Common myeloid progenitor, CD34-positive (primary cell): Measurements from ENCODE around the gene DDX41.
A peak's percentile ranks its signal among the peaks of the same experiment; 100 is the strongest.

Experiments
- CTCF ChIA-PET: fragments of 350-600 bp; sonication (Branson Sonifier 250); formaldehyde crosslinking; loops from one replicate; lab custom pipeline; 2021; ENCODE audit warnings: antibody characterized with exemption; lab: Charles Lee
- POLR2A ChIA-PET: fragments of 350-600 bp; sonication (Branson Sonifier 250); formaldehyde crosslinking; loops from one replicate; lab custom pipeline; 2021; ENCODE audit warnings: antibody characterized with exemption; lab: Charles Lee
- DNase-seq, 3 donors: peaks; one replicate each; pipeline versions ENCODE4 v3.0.0 to v3.0.0-alpha.2; 2013
- H3K27ac ChIP-seq, 2 experiments: 1 replicate in 1 of 2; 2 replicates in 1 of 2; pipeline ENCODE4 v1.7.0; 2013; ENCODE audit warnings: inconsistent platforms in 2 of 2, low read length in 2 of 2, mild to moderate bottlenecking in 2 of 2, low read depth in 1 of 2, moderate library complexity in 1 of 2; ENCODE audit not compliant: severe bottlenecking in 2 of 2, insufficient read depth in 1 of 2, poor library complexity in 1 of 2
- H3K27me3 ChIP-seq, 5 experiments: replicated peaks in 2 of 5; 1 replicate in 3 of 5; 2 replicates in 2 of 5; pipeline versions ENCODE4 v1.6.1 to v1.7.0; 2013; ENCODE audit warnings: low read length in 4 of 5, mild to moderate bottlenecking in 2 of 5, moderate library complexity in 2 of 5, inconsistent platforms in 1 of 5; ENCODE audit not compliant: insufficient read depth in 5 of 5, control insufficient read depth in 4 of 5
- H3K36me3 ChIP-seq, 4 experiments: 1 replicate in 2 of 4; 2 replicates in 2 of 4; pipeline versions ENCODE4 v1.6.1 to v1.7.0; 2013; ENCODE audit warnings: low read length in 3 of 4, control low read depth in 1 of 4, mild to moderate bottlenecking in 1 of 4; ENCODE audit not compliant: control insufficient read depth in 4 of 4, insufficient read depth in 4 of 4
- H3K4me1 ChIP-seq, 4 experiments: 1 replicate in 3 of 4; 2 replicates in 1 of 4; pipeline versions ENCODE4 v1.6.1 to v1.7.1; 2013; ENCODE audit warnings: low read length in 3 of 4, mild to moderate bottlenecking in 3 of 4, control low read depth in 1 of 4, inconsistent platforms in 1 of 4, moderate library complexity in 1 of 4; ENCODE audit not compliant: control insufficient read depth in 4 of 4, insufficient read depth in 4 of 4; ENCODE audit errors: control extremely low read depth in 1 of 4
- H3K4me3 ChIP-seq, 7 experiments: 1 replicate in 4 of 7; 2 replicates in 3 of 7; pipeline versions ENCODE4 v1.5.1 to v1.7.0; 2013; ENCODE audit warnings: mild to moderate bottlenecking in 7 of 7, low read length in 6 of 7, moderate library complexity in 6 of 7, inconsistent platforms in 2 of 7, low read depth in 2 of 7, control low read depth in 1 of 7; ENCODE audit not compliant: insufficient read depth in 4 of 7, control insufficient read depth in 1 of 7; ENCODE audit errors: extremely low read depth in 1 of 7
- H3K9me3 ChIP-seq, 5 experiments: 1 replicate in 4 of 5; 2 replicates in 1 of 5; pipeline versions ENCODE4 v1.6.1 to v1.7.1; 2013; ENCODE audit warnings: low read length in 4 of 5, mild to moderate bottlenecking in 2 of 5, inconsistent platforms in 1 of 5, low read depth in 1 of 5, moderate library complexity in 1 of 5; ENCODE audit not compliant: control insufficient read depth in 4 of 5, insufficient read depth in 2 of 5; ENCODE audit errors: control extremely low read depth in 1 of 5
- WGBS: methylation state at CpG from one replicate; pipeline ENCODE4 v1.1.5; 2013; ENCODE audit not compliant: insufficient coverage; 5-methylcytosine and 5-hydroxymethylcytosine counted together

The DDX41 gene

GRCh38 chr5:177475563-177476427 lies 41.0 kb downstream of the DDX41 start:
- no peaks in the 10 kb centered on the region for H3K9me3 ChIP-seq
- H3K36me3 ChIP-seq: no peaks in the 10 kb centered on the region
- DNase-seq: no peak
- no peak overlapping the region for H3K4me3 ChIP-seq
- no peak overlapping the region for H3K27ac ChIP-seq
- POLR2A ChIA-PET: interaction anchor here (0.9 kb wide), 1 partner anchor 22 kb away, joined by 3 read pairs; the partner anchor contains the start of gene PDLIM7
- H3K27me3 ChIP-seq: no peaks in the 10 kb centered on the region
- WGBS: 70% methylated on average over 2 of the region's 11 CpGs
- CTCF ChIA-PET: interaction anchor here (1.1 to 7.0 kb wide), 7 partner anchors 10 to 25 kb away, joined by 3 to 62 read pairs (median 21); no protein-coding TSS in a partner anchor
- H3K4me1 ChIP-seq: peaks cover 0 to 60% (median 54%) of the 10 kb centered on the region in 4 experiments

DNA sequence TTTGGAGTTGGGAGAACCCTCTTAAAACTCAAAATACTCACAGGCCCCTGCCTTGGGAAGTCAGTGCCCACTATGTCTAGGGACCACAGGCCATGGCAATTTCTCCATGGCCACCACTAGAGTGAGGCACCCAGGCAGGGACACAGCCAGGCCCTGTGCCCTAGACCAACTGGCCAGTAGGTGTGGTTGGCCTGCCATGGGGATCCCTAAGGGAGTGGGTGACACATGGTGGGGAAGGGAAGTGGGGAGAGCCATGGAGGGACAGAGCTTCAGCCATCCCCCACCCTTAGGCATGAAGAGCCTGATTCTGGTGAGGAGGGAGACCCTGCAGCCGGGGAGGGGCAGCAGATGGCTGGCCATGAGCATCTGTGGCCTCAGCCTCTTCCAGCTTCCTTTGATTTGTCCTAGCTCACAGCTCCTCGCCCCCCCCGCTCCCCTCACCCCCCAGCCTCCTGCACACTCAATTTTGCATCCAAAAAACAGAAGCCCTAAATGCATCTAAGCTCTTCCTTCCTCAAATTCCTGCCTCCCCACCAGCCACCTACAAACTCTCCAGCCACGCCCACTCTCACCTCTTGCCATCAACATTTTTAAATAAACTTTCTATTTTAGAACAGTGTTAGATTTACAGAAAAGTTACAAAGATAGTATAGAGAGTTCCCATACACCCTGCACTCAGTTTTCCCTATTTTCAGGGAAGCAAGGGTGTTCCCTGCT lies 41.8 kb downstream of the DDX41 start:
- 26% methylated on average over 3 of the region's 4 CpGs for WGBS
- Histone ChIP-seq H3K4me3 (no peak overlapping the region), H3K36me3 (no peaks in the 10 kb centered on the region), H3K4me1 (peaks cover 0 to 57% (median 52%) of the 10 kb centered on the region in 4 experiments), H3K9me3 (no peaks in the 10 kb centered on the region), H3K27me3 (no peaks in the 10 kb centered on the region), H3K27ac (no peak overlapping the region)
- ChIA-PET CTCF (interaction anchor here (0.7 to 7.0 kb wide), 5 partner anchors 11 to 26 kb away, joined by 3 to 62 read pairs (median 40); no protein-coding TSS in a partner anchor), POLR2A (no interaction called here)
- DNase-seq: peak in 2 of 3 donors; percentile 47 to 54

DNA sequence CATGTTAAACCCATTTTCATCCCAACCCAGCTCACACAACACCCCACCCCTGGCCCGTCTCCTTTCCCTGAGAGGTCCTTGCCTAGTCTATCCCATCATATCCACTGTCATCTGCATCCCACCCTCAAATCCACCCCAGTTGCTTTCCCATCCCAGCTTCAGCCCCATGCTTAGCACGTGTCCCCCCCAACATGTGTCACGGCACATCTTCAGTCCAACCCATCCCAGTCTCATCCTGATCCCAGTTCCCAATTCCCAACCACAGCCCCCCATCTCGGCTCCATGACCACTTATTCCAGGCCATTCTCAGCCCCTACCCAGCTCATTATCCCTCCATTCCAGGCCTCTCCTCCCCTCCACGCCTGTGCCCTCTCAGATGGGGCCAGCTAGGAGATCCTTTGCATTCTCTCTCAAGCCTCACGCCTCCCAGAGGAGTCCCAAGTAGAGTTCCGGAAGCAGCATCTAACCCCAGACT lies 42.7 kb downstream of the DDX41 start:
- DNase-seq: no peak
- no peak overlapping the region for H3K27ac ChIP-seq
- peak overlapping the region in 1 of 7 experiments; percentile 76 for H3K4me3 ChIP-seq
- ChIA-PET CTCF (no interaction called here), POLR2A (no interaction called here)
- H3K9me3 ChIP-seq: no peaks in the 10 kb centered on the region
- no peaks in the 10 kb centered on the region for H3K36me3 ChIP-seq
- H3K4me1 ChIP-seq: peaks cover 0 to 48% (median 42%) of the 10 kb centered on the region in 4 experiments
- 90% methylated on average over 6 of the region's 7 CpGs for whole genome bisulfite sequencing
- H3K27me3 ChIP-seq: no peaks in the 10 kb centered on the region

GRCh38 chr5:177473443-177474001 lies 43.2 kb downstream of the DDX41 start, which contains the start of gene DBN1:
Gene DBN1 (minus strand): TSS chr5:177473634. CDS start chr5:177473521, 113 bp downstream.
- peaks cover 0 to 43% (median 38%) of the 10 kb centered on the region in 4 experiments for H3K4me1 ChIP-seq
- H3K4me3 ChIP-seq: peak within 1 kb of the TSS; percentile 15 to 76 (median 58)
- H3K9me3 ChIP-seq: no peaks in the 10 kb centered on the region
- ChIA-PET POLR2A (no interaction called here), CTCF (interaction anchor here (0.8 to 1.3 kb wide), 3 partner anchors 16 to 34 kb away, joined by 3 to 7 read pairs (median 3); no protein-coding TSS in a partner anchor)
- 3% methylated on average over 25 of the region's 69 CpGs for WGBS
- DNase-seq: peak in 1 of 3 donors; percentile 36
- peaks cover 0 to 2% (median under 1%) of the 10 kb centered on the region in 4 experiments for H3K36me3 ChIP-seq
- peak within 1 kb of the TSS in 1 of 2 experiments; percentile 5 for H3K27ac ChIP-seq
- H3K27me3 ChIP-seq: no peaks in the 10 kb centered on the region

- 3% methylated on average over 34 of the region's 93 CpGs for WGBS
- Histone ChIP-seq H3K4me1 (peaks cover 0 to 36% (median 32%) of the 10 kb centered on the region in 4 experiments), H3K36me3 (peaks cover 0 to 6% (median 2%) of the 10 kb centered on the region in 4 experiments), H3K9me3 (no peaks in the 10 kb centered on the region), H3K4me3 (peak overlapping the region in 6 of 7 experiments; percentile 36 to 76 (median 60)), H3K27ac (peak overlapping the region in 1 of 2 experiments; percentile 5), H3K27me3 (no peaks in the 10 kb centered on the region)
- ChIA-PET CTCF (interaction anchor here (0.7 to 1.9 kb wide), 9 partner anchors 9 to 164 kb away, joined by 3 to 12 read pairs (median 5); no protein-coding TSS in a partner anchor), POLR2A (interaction anchor here (1.4 kb wide), 1 partner anchor 17 kb away, joined by 4 read pairs; no protein-coding TSS in a partner anchor)
- DNase-seq: peak; percentile 59 to 88 (median 85)
These were observed 44.0 kb downstream of the DDX41 start for GRCh38 chr5:177472460-177473442.
